Cardiac muscle cell (in vitro differentiated cells and primary cell): ENCODE data around the gene TSPAN11. TPM values are rescaled to one million over a fixed set of nuclear protein-coding genes. Genes with fewer than 3 reads are reported as not detected.
A peak's percentile ranks its signal among the peaks of the same experiment; 100 is the strongest.

Experiments used
- DNase-seq, 2 donors: peaks; one replicate each; pipeline versions ENCODE4 v3.0.0 to v3.0.0-alpha.2; 2010 to 2017; ENCODE audit warnings: low read depth in 1 of 2, low spot score in 1 of 2
- H3K27ac ChIP-seq: fragments of 200-600 bp; sonication (generic); 2 replicates; pipeline ENCODE4 v1.5.1; 2016
- H3K27me3 ChIP-seq: fragments of 200-600 bp; sonication (generic); 2 replicates; pipeline ENCODE4 v1.6.0; 2016; ENCODE audit warnings: control low read depth
- H3K36me3 ChIP-seq: fragments of 200-600 bp; sonication (generic); 2 replicates; pipeline ENCODE4 v1.5.1; 2016; ENCODE audit warnings: control low read depth
- H3K4me1 ChIP-seq: fragments of 200-600 bp; sonication (generic); 2 replicates; pipeline ENCODE4 v1.8.1; 2017; ENCODE audit warnings: low read depth, mild to moderate bottlenecking, mixed run types
- H3K4me3 ChIP-seq: fragments of 200-600 bp; sonication (generic); 2 replicates; pipeline ENCODE4 v1.5.1; 2016; ENCODE audit warnings: mild to moderate bottlenecking
- H3K9me3 ChIP-seq: fragments of 200-600 bp; sonication (generic); 2 replicates; pipeline ENCODE4 v1.5.1; 2017; ENCODE audit warnings: low read depth, mild to moderate bottlenecking, control low read depth
- CTCF ChIP-seq: IDR thresholded peaks from 2 replicates; pipeline ENCODE4 v1.5.1; 2012; ENCODE audit warnings: low read depth, mild to moderate bottlenecking, low read length
- polyA plus RNA-seq: library from polyadenylated mRNA; unstranded; fragments of >200 nt; fragmentation: Nextera tagmentation; extraction: Ambion mirVana; gene quantifications from 2 replicates; pipeline ENCODE4 v1.2.1, GENCODE V29; 2016
- total RNA-seq: library from RNA; depleted of rRNA; stranded (reverse); fragments of >200 nt; gene quantifications from 2 replicates; pipeline ENCODE4 v1.2.3, GENCODE V29; 2016

Gene TSPAN11
- total and polyA plus RNA-seq, 2 experiments from 2014 or later = 11.1 to 26.1 TPM

- H3K9me3 ChIP-seq = no peaks in the 10 kb centered on the region
- H3K27ac ChIP-seq = no peak overlapping the region
- H3K27me3 ChIP-seq = no peaks in the 10 kb centered on the region
- no peak overlapping the region for H3K4me3 ChIP-seq
- peak; percentile 16 for TF ChIP-seq CTCF
- no peaks in the 10 kb centered on the region for H3K36me3 ChIP-seq
- peaks cover 21% of the 10 kb centered on the region for H3K4me1 ChIP-seq
- DNase-seq = no peak
Observed at GRCh38 chr12:30965613-30965985, 39.1 kb downstream of the TSPAN11 start.

- no peaks in the 10 kb centered on the region for H3K9me3 ChIP-seq
- H3K27me3 ChIP-seq = no peaks in the 10 kb centered on the region
- no peak for DNase-seq
- no peak overlapping the region for H3K4me3 ChIP-seq
- H3K4me1 ChIP-seq = peaks cover 23% of the 10 kb centered on the region
- H3K27ac ChIP-seq = no peak overlapping the region
- no peak for TF ChIP-seq CTCF
- no peaks in the 10 kb centered on the region for H3K36me3 ChIP-seq
Observed at GRCh38 chr12:30967026-30967425, 40.5 kb downstream of the TSPAN11 start.

GRCh38 chr12:30968211-30968610 lies 41.7 kb downstream of the TSPAN11 start:
- no peaks in the 10 kb centered on the region for H3K36me3 ChIP-seq
- peak in 1 of 2 donors; percentile 59 for DNase-seq
- H3K27ac ChIP-seq = peak overlapping the region; percentile 49
- no peak overlapping the region for H3K4me3 ChIP-seq
- H3K9me3 ChIP-seq = no peaks in the 10 kb centered on the region
- peaks cover 23% of the 10 kb centered on the region for H3K4me1 ChIP-seq
- H3K27me3 ChIP-seq = no peaks in the 10 kb centered on the region
- TF ChIP-seq CTCF = no peak

GRCh38 chr12:30969006-30969405 lies 42.5 kb downstream of the TSPAN11 start:
- no peak for DNase-seq
- Histone ChIP-seq H3K27me3 (no peaks in the 10 kb centered on the region), H3K27ac (no peak overlapping the region), H3K9me3 (no peaks in the 10 kb centered on the region), H3K36me3 (no peaks in the 10 kb centered on the region), H3K4me1 (peaks cover 23% of the 10 kb centered on the region), H3K4me3 (no peak overlapping the region)
- TF ChIP-seq CTCF = no peak

- Histone ChIP-seq H3K36me3 (no peaks in the 10 kb centered on the region), H3K9me3 (no peaks in the 10 kb centered on the region), H3K4me1 (peaks cover 28% of the 10 kb centered on the region), H3K4me3 (no peak overlapping the region), H3K27ac (no peak overlapping the region), H3K27me3 (no peaks in the 10 kb centered on the region)
- no peak for TF ChIP-seq CTCF
- no peak for DNase-seq
Observed at GRCh38 chr12:30969606-30970395, 43.3 kb downstream of the TSPAN11 start.
